GM10847 (cell line): Measurements from ENCODE around the gene ADAM8.

Source experiments
- POLR2A ChIP-seq: IDR thresholded peaks from 2 replicates; pipeline ENCODE4 v1.6.1; 2011; ENCODE audit not compliant: insufficient read length; ENCODE audit errors: extremely low read depth

The ADAM8 gene

GRCh38 chr10:133237588-133238465 is 38.8 kb downstream of the ADAM8 start, which contains the start of gene VENTX:
Gene VENTX, plus strand, starts transcription at chr10:133237855. Its CDS starts 60 bp downstream, at chr10:133237915.
- TF ChIP-seq POLR2A, result no peak

GRCh38 chr10:133237241-133237587 is 39.5 kb downstream of the ADAM8 start:
- no peak for TF ChIP-seq POLR2A

- TF ChIP-seq POLR2A, result no peak
These were observed 40.0 kb downstream of the ADAM8 start for GRCh38 chr10:133236401-133237240.

- TF ChIP-seq POLR2A, result no peak
These were observed 40.7 kb downstream of the ADAM8 start for GRCh38 chr10:133235932-133236331.

- TF ChIP-seq POLR2A, result no peak
These were observed 41.3 kb downstream of the ADAM8 start for GRCh38 chr10:133235265-133235855.

- no peak for TF ChIP-seq POLR2A
These were observed 44.6 kb downstream of the ADAM8 start for GRCh38 chr10:133231946-133232574.

- TF ChIP-seq POLR2A, result no peak
These were observed 45.3 kb downstream of the ADAM8 start for GRCh38 chr10:133231244-133231945.

- no peak for TF ChIP-seq POLR2A
These were observed 46.1 kb downstream of the ADAM8 start for GRCh38 chr10:133230387-133231195.

GRCh38 chr10:133230044-133230361 is 46.7 kb downstream of the ADAM8 start, which contains the start of gene UTF1:
Gene UTF1, plus strand, starts transcription at chr10:133230217. Its CDS starts 72 bp downstream, at chr10:133230289.
- no peak for TF ChIP-seq POLR2A

GRCh38 chr10:133229265-133230043 is 47.2 kb downstream of the ADAM8 start:
- TF ChIP-seq POLR2A, result no peak

GRCh38 chr10:133227256-133227655 is 49.4 kb downstream of the ADAM8 start:
- no peak for TF ChIP-seq POLR2A

GRCh38 chr10:133226251-133226808 is 50.3 kb downstream of the ADAM8 start:
- no peak for TF ChIP-seq POLR2A

GRCh38 chr10:133225707-133226191 is 50.9 kb downstream of the ADAM8 start:
- no peak for TF ChIP-seq POLR2A
